GM08714 (cell line): ENCODE results near the gene ABI1.

ENCODE experiments used
- H3K4me3 ChIP-seq: fragments of 200-500 bp; sonication (Bioruptor generic); 2 replicates; pipeline ENCODE4 v1.5.1; 2014; ENCODE audit warnings: mild to moderate bottlenecking, low read length, inconsistent platforms
- ZNF274 ChIP-seq: IDR thresholded peaks from 2 replicates; pipeline ENCODE4 v1.6.1; 2012; ENCODE audit warnings: mild to moderate bottlenecking, low read depth, low read length

The ABI1 gene

DNA sequence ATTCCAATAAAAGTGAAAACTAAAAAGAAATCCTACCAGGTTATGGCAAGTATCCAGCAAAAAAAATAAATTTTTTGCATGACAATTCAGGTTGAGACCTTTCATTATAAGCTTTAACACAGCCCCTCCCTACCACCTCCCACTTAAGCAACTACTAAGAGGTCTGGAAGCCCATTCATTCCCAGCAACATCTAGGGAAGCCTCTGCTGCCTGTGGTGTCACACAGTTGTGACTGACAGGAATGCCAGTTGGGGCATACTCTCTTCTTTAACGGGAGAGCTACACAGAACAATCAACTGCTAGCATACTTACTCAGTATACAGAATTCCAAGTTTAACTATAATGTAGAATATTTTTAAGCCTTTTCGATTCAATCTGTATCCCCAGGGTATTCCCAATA lies 27.8 kb downstream of the ABI1 start:
- no peak for TF ChIP-seq ZNF274
- no peak overlapping the region for H3K4me3 ChIP-seq

DNA sequence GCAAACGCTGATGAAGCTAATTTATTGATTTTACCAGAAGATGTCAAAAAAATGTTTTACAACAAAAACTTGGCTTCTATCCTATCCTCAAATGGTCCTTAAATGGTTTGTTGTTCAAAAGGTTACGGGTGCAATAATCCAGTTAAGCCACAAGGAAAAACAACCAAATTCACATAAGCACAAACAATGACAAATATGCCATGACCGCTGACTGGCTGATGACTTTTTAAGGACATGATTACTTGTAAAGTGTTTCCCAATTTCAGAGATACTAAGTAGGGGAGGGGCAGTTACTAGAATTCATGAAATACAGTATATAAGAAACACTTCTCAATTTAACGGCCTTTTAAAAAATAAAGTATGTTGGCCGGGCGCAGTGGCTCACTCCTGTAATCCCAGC lies 28.8 kb downstream of the ABI1 start:
- TF ChIP-seq ZNF274 = no peak

DNA sequence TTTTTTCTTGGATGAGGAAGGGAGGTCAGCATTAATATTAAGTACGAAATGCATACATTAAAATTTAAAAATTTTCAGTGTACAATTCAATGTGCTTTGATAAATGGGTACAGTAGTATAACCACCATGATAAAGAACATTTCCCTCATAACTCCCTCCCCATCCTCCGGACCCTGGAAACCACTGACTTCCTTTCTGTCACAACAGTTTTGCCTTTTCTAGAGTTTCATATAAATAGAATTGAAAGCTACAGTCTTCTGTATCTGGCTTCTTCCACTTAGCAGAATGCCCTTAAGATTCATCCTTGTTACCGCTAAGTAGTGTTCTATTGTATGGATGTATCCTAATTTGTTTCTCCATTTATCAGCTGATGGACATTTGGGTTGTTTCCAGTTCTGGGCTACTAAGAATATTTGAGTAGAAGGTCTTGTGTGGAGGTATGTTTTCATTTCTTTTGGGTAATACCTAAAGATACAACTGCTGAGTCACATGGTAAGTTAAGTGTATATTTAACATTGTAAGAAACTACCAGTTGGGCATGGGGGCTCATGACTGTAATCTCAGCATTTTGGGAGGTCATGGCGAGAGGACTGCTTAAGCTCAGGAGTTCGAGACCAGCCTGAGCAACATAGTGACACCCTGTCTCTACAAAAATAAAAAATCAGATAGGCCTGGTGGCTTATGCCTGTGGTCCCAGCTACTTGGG lies 30.8 kb downstream of the ABI1 start:
- no peak overlapping the region; the same call in 1 of the 2 replicates for H3K4me3 ChIP-seq

More for the DNA sequence above, 28.8 kb downstream of the ABI1 start:
- no peak overlapping the region for H3K4me3 ChIP-seq

DNA sequence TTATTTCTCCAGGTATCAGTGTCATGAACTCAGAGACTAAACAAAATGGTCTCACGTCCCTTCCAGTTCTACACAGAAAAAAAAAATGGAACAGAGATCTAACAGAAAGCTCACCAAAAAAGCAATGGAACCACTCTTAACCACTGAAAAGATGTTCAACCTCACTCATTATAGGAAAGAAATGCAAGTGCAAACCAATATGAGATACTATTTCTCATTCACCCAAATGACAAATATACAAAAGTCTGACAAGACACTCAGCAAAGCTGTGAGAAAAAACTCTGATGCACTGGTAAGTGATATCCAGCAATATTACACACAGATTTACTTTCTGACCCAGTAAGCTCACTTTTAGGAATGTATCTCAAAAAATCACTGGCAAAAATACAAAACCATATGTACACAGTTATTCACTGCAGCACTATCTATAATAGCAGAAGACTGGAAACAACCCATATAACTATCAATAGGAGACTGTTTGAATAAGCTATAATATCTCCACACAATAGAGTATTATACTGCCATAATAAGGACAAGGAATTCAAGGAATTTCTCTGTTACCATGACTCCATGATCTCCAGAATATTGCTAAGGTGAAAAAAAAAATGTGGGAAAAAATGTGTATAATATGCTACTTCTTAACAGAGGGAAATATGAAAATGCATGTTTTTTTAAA lies 36.6 kb downstream of the ABI1 start:
- TF ChIP-seq ZNF274 = no peak
- H3K4me3 ChIP-seq = no peak overlapping the region

More for the DNA sequence above, 30.8 kb downstream of the ABI1 start:
- no peak for TF ChIP-seq ZNF274

DNA sequence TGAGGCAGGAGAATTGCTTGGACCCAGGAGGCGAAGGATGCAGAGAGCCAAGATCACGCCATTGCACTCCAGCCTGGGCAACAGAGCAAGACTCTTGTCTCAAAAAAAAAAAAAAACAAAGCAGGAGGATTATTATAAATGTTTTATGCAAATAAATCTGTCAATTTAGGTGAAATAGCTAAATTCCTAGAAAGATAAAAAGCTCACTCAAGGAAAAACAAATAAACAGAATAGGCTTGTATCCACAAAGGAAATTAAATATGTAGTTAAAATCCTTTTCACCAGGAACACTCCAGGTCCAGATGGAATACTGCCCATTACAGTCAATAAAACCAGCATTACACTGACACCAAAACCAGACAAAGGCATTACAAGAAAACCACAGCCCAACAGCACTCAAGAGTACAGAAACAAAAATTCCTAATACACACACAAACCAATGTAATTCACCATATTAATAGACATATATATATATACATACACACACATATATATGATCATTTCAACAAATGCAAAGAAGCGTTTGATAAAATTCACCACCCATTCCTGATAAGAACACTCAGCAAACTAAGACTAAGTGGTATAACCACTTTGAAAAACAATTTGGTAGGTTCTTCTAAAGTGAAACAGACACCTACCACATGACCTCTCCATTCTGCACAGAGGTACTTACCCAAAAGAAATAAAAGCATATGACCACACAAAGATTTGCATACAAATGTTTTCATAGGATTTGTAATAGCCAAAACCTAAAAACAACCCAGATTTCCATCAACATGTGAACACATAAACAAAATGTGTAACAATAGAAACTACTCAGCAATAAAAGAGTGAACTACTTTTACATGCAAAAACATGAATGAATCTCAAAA lies 38.8 kb downstream of the ABI1 start:
- H3K4me3 ChIP-seq = no peak overlapping the region
- TF ChIP-seq ZNF274 = no peak

DNA sequence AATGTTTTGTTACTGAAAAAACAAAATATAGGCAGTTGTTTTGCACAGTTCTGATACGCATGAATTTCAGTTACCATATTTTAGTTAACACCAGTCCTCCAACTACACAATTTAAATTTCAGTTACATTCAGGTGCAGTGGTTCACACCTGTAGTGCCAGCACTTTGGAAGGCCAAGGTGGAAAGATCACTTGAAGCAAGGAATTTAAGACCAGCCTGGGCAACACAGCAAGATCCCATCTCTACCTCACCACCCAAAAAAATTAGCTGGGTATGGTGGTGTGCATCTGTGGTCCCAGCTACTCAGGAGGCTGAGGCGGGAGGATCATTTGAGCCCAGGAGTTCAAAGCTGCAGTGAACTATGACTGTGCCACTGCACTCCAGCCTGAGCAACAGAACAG lies 45.3 kb downstream of the ABI1 start:
- TF ChIP-seq ZNF274 = no peak
- no peak overlapping the region for H3K4me3 ChIP-seq

DNA sequence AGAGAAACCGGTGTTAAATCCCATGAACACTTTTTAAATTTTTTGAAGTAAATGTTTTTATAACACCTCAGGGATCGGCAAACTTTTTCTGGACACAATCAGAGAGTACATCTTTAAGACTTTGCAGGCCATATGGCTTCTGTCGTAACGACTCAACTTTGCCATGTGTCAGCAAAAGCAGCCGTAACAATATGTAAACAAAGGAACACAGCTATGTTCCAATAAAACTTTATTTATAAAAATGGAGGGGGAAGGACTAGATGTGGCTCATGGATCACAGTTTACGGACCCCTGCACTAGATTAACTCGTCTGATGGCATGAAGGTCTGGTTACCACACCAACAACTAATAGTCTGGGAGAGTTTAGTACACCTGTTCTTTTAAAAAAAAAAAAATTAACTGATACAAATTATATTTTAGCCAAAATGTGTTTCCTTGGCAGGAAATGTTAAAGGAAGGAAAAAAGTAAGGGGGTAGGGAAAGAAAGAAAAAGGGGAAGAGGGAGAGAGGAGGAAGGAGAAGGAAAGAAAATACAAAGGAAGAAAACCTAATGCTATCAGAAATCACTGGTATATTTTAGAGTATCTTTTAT lies 50.2 kb downstream of the ABI1 start:
- no peak for TF ChIP-seq ZNF274
- no peak overlapping the region for H3K4me3 ChIP-seq

DNA sequence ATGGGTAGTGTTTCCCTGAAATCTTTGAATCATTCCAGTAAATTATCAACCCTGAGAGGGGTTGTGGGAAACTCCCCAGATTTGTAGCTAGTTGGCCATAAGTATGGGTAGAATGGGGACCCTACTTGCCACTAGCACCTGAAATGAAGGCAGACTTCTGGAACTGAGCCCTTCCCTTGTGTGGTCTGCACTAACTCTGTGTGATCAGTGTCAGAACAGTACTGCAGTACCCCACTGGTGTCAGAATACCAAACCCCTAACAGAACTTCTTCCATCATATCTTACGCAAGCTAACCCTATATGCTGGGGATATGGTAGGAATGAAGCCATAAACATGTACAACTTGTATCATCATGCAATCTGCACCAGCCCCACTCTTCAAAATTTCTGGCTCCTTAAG lies 50.8 kb downstream of the ABI1 start:
- H3K4me3 ChIP-seq = no peak overlapping the region
- TF ChIP-seq ZNF274 = no peak

DNA sequence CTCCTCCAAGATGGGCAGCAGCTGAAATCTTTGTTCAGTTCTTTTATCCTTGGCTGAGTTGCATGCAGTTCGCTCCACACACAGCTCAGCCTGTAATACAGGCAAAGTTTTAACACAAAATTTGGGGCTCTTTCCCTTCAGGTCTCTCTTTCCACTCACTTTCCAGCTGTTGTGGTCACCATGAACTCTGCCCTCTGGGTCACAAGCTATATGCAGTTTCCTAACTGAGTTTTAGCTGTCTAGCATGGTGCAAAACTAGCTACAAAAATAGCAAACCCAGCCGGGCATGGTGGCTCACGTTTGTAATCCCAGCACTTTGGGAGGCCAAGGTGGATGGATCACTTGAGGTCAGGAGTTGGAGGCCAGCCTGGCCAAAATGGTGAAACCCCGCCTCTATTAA lies 53.2 kb downstream of the ABI1 start:
- TF ChIP-seq ZNF274 = no peak

DNA sequence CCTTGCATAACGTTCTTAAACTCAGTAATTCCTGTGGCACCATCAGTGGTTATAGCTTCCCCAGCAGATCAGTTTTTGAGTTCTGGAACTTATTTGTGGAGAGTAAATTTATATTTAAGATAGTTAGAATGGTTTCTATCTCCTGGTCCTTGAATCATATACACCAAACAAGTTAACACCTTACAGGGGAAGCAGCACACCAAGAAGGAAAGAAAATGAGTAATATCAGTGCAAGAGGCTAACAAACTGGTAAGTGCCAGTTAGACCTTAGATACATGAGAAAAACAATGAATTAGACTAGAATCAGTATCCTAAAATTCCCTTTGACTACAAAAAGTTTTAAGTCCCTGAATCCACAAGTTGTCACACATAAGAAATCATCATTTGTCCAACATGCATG lies 54.2 kb downstream of the ABI1 start:
- TF ChIP-seq ZNF274 = no peak
- H3K4me3 ChIP-seq = no peak overlapping the region

More for the DNA sequence above, 53.2 kb downstream of the ABI1 start:
- H3K4me3 ChIP-seq = no peak overlapping the region

DNA sequence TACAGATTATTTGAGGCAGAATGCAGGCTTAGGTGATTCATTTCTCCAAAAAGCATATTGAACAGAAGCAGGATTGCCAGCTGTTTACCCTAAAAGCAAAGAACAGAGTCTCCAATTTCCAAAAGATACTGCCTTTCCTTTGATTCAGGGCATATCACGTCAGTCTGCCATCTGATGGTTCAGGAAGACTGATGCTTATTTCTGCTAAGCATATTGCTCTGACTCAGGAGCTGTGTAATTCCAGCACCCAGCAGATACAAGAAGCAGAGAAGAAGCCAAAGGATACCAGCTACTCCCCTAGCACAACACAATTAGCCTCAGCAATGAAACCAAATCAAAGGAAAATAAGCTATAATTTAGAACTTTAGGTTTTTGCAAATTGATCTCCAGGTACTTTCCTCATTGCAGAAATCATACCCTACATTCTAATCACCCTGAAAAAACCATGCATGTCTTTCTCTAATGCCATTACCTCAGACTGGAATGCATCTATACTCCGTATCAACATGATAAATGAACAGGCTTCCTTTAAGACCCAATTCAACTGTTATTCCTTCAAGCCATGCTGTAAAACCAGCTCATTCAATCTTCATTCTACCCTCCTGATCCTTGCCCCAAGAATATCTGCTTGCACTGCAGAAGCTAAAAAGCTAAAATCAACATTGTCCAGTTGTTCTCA lies 55.1 kb downstream of the ABI1 start:
- TF ChIP-seq ZNF274 = no peak
- H3K4me3 ChIP-seq = no peak overlapping the region

DNA sequence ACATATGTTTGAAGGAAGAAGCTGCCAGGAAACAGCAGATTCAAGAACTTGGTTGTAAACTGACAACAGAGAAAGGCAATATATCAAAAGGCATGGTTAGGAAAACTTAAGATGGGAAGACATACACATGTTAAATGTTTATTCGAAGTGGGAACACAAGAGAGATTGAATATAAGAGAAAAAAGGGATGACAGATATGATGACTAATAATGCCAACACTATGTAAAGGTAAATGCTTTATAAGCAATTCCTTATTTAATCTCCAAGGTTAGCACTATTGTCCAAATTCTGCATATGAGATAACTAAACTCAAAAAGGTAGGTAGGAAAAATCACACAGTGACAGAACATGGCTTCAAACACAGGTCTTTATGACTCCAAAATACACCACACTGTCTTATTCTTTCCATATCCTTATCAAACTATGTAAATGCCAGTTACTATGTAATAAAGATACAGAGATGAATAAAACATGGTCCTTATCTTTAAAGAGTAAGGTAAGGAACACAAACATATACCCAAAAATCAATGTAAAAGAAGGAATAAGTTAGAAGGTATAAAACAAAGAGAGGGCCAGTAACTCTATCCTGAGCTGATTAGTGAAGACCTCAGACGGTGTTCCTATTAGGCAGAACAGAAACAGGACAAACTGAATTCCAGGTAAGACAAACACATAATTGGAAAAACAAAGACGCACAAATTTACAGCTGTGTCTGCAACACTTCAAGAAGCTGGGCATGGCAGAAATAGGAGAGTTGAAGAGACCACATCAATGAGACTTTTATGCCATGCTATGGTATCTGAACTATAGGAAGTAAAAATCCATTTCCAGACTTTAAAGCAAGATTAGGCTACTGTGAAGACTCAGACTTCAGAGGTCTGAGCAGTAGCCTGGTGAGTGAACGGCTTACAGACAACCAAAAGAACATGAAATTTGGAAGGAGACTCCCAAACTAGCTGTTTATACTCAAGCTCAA lies 56.1 kb downstream of the ABI1 start:
- TF ChIP-seq ZNF274 = no peak
- H3K4me3 ChIP-seq = no peak overlapping the region

DNA sequence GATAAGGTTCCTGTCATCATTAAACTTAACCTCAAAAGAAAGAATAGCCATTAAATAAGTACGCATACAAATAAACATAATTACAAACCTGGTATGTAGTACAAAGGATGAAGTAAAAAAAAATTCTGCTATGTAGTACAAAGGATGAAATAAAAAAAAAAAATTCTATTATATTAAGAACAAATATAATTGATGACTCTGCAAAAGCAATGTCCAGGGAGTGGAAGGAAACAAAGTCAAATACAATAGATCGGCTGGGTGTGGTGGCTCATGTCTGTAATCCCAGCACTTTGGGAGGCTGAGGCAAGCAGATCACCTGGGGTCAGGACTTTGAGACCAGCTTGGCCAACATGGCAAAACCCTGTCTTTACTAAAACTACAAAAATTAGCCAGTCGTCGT lies 56.9 kb downstream of the ABI1 start:
- no peak overlapping the region for H3K4me3 ChIP-seq
- TF ChIP-seq ZNF274 = no peak
